SK-N-SH (cell line): ENCODE measurements around the gene TNRC6B. TPM values are rescaled to one million over a fixed set of nuclear protein-coding genes. Genes with fewer than 3 reads are reported as not detected.

ENCODE experiments used
- CTCF ChIA-PET: fragments of 300-600, 350-600 bp; formaldehyde crosslinking; extraction: SDS; loops from one replicate; lab custom pipeline; 2021; lab: Yijun Ruan, JAX
- POLR2A ChIA-PET: fragments of 350-600 bp; sonication (Branson Sonifier 250); formaldehyde crosslinking; extraction: SDS; loops from one replicate; lab custom pipeline; 2020; ENCODE audit warnings: antibody characterized with exemption, inconsistent platforms; lab: Yijun Ruan, JAX
- DNase-seq: peaks from one replicate; pipeline ENCODE4 v3.0.0; 2012
- H2AFZ ChIP-seq: fragments of 200-600 bp; sonication (generic); 2 replicates; pipeline ENCODE4 v1.8.1; 2016; ENCODE audit warnings: antibody characterized with exemption, mild to moderate bottlenecking, low read depth
- H3F3A ChIP-seq: fragments of 200-600 bp; sonication (generic); replicated peaks from 2 replicates; pipeline ENCODE3; 2016; ENCODE audit warnings: antibody characterized with exemption, mild to moderate bottlenecking; ENCODE audit not compliant: insufficient read depth
- H3K27ac ChIP-seq, 2 experiments: fragments of 200-500 bp in 1 of 2; fragments of 200-600 bp in 1 of 2; sonication (Bioruptor generic) in 1 of 2; sonication (generic), shearing (Covaris generic) in 1 of 2; 2 replicates each; pipeline versions ENCODE4 v1.5.1 to v1.6.1; 2014 to 2016; ENCODE audit warnings: low read depth in 2 of 2, inconsistent platforms in 1 of 2, low read length in 1 of 2, mild to moderate bottlenecking in 1 of 2, mixed read lengths in 1 of 2
- H3K27me3 ChIP-seq: fragments of 200-600 bp; sonication (generic), shearing (Covaris generic); 2 replicates; pipeline ENCODE4 v1.6.1; 2016; ENCODE audit warnings: mixed run types; ENCODE audit not compliant: insufficient read depth
- H3K36me3 ChIP-seq, 2 experiments: fragments of 200-500 bp in 1 of 2; fragments of 200-600 bp in 1 of 2; sonication (Bioruptor generic) in 1 of 2; sonication (generic) in 1 of 2; replicated peaks in 1 of 2; 2 replicates each; pipeline versions ENCODE3 to v1.5.1; 2014 to 2016; ENCODE audit warnings: low read length in 1 of 2, mild to moderate bottlenecking in 1 of 2; ENCODE audit not compliant: insufficient read depth in 2 of 2, control insufficient read depth in 1 of 2
- H3K4me1 ChIP-seq, 2 experiments: fragments of 200-500 bp in 1 of 2; fragments of 200-600 bp in 1 of 2; sonication (Bioruptor generic) in 1 of 2; sonication (generic), shearing (Covaris generic) in 1 of 2; 2 replicates each; pipeline versions ENCODE4 v1.5.1 to v1.6.1; 2014 to 2016; ENCODE audit warnings: low read depth in 1 of 2, low read length in 1 of 2, mixed run types in 1 of 2; ENCODE audit not compliant: insufficient read depth in 2 of 2, control insufficient read depth in 1 of 2
- H3K4me2 ChIP-seq: fragments of 200-600 bp; sonication (generic), shearing (Covaris generic); 2 replicates; pipeline ENCODE4 v1.6.1; 2017; ENCODE audit warnings: mixed run types
- H3K4me3 ChIP-seq, 2 experiments: fragments of 200-500 bp in 1 of 2; fragments of 200-600 bp in 1 of 2; sonication (Bioruptor generic) in 1 of 2; sonication (generic), shearing (Covaris generic) in 1 of 2; 2 replicates each; pipeline versions ENCODE4 v1.5.1 to v1.8.1; 2014 to 2016; ENCODE audit warnings: low read depth in 2 of 2, inconsistent platforms in 1 of 2, low read length in 1 of 2, mild to moderate bottlenecking in 1 of 2, mixed read lengths in 1 of 2, moderate library complexity in 1 of 2
- H3K79me2 ChIP-seq: fragments of 200-600 bp; sonication (generic); 2 replicates; pipeline ENCODE4 v1.8.1; 2017; ENCODE audit warnings: mild to moderate bottlenecking; ENCODE audit not compliant: insufficient read depth
- H3K9ac ChIP-seq: fragments of 200-600 bp; sonication (generic); 2 replicates; pipeline ENCODE4 v1.6.1; 2017; ENCODE audit warnings: mixed run types
- H3K9me2 ChIP-seq: fragments of 200-600 bp; sonication (generic); 2 replicates; pipeline ENCODE4 v1.6.1; 2017; ENCODE audit warnings: mixed run types
- H3K9me3 ChIP-seq: fragments of 200-600 bp; sonication (generic); 2 replicates; pipeline ENCODE4 v1.6.1; 2017; ENCODE audit warnings: mixed run types, mild to moderate bottlenecking, moderate library complexity
- H4K20me1 ChIP-seq: fragments of 200-600 bp; sonication (generic); 2 replicates; pipeline ENCODE4 v1.6.1; 2017; ENCODE audit warnings: mild to moderate bottlenecking, mixed run types; ENCODE audit not compliant: insufficient read depth
- ELF1 ChIP-seq: IDR thresholded peaks from 2 replicates; pipeline ENCODE4 v1.4.0; 2012
- EZH2phosphoT487 ChIP-seq: fragments of 200-600 bp; sonication (generic); IDR thresholded peaks from 2 replicates; pipeline ENCODE4 v1.6.1; 2017; ENCODE audit warnings: low read depth, mixed run types, mild to moderate bottlenecking, antibody characterized with exemption, moderate library complexity, borderline replicate concordance
- FOSL2 ChIP-seq: IDR thresholded peaks from 2 replicates; pipeline ENCODE4 v1.4.0; 2012; ENCODE audit warnings: low read depth, mild to moderate bottlenecking, moderate library complexity, borderline replicate concordance
- GATA2 ChIP-seq: sonication (generic); formaldehyde crosslinking; IDR thresholded peaks from 2 replicates; pipeline ENCODE4 v1.5.0; 2020; ENCODE audit warnings: mild to moderate bottlenecking, missing genetic modification reagents
- JUND ChIP-seq: IDR thresholded peaks from 2 replicates; pipeline ENCODE4 v1.4.0; 2012
- MEF2A ChIP-seq: IDR thresholded peaks from 2 replicates; pipeline ENCODE4 v1.4.0; 2012; ENCODE audit warnings: low read depth, borderline replicate concordance
- NFIC ChIP-seq: IDR thresholded peaks from 2 replicates; pipeline ENCODE4 v1.4.0; 2012; ENCODE audit warnings: borderline replicate concordance
- POLR2AphosphoS5 ChIP-seq: IDR thresholded peaks from 2 replicates; pipeline ENCODE4 v1.6.1; 2012; ENCODE audit warnings: low read depth, low read length
- RCOR1 ChIP-seq: fragments of 150-350 bp; IDR thresholded peaks from 2 replicates; pipeline ENCODE4 v1.6.1; 2017; ENCODE audit warnings: antibody characterized with exemption, low read length
- SIN3A ChIP-seq: IDR thresholded peaks from 2 replicates; pipeline ENCODE4 v1.6.1; 2012; ENCODE audit warnings: low read depth, mild to moderate bottlenecking, low read length, moderate library complexity, borderline replicate concordance
- TCF12 ChIP-seq: IDR thresholded peaks from 2 replicates; pipeline ENCODE4 v1.4.0; 2012
- TEAD4 ChIP-seq: IDR thresholded peaks from 2 replicates; pipeline ENCODE4 v1.4.0; 2012; ENCODE audit warnings: mild to moderate bottlenecking, borderline replicate concordance; ENCODE audit not compliant: insufficient read depth
- YY1 ChIP-seq: IDR thresholded peaks from 2 replicates; pipeline ENCODE4 v1.4.0; 2012; ENCODE audit warnings: low read depth, mild to moderate bottlenecking
- WGBS: methylation state at CpG from one replicate; pipeline ENCODE4 v1.1.6; 2017; ENCODE audit warnings: low lambda C conversion rate; 5-methylcytosine and 5-hydroxymethylcytosine counted together
- polyA plus RNA-seq, 3 experiments: library from polyadenylated mRNA; depleted of rRNA; stranded (reverse); fragments of >200 nt; gene quantifications; 2 replicates each; pipeline ENCODE4 v1.2.3, GENCODE V29; 2012
- TF ChIP-seq, protein P1 (sequence below): fragments of 150-350 bp; IDR thresholded peaks from 2 replicates; pipeline ENCODE4 v1.6.1; 2017; ENCODE audit warnings: antibody characterized with exemption, low read length, low read depth, borderline replicate concordance
- TF ChIP-seq, protein P2 (sequence below): IDR thresholded peaks from 2 replicates; pipeline ENCODE4; 2012
- TF ChIP-seq, protein P3 (sequence below): IDR thresholded peaks from 2 replicates; pipeline ENCODE4 v1.6.1; 2012; ENCODE audit warnings: mild to moderate bottlenecking, low read depth, low read length, moderate library complexity

TNRC6B gene
- polyA plus RNA-seq, 1 of the 3 experiments (the other 2 are of a cell fraction): 1.2 TPM

DNA sequence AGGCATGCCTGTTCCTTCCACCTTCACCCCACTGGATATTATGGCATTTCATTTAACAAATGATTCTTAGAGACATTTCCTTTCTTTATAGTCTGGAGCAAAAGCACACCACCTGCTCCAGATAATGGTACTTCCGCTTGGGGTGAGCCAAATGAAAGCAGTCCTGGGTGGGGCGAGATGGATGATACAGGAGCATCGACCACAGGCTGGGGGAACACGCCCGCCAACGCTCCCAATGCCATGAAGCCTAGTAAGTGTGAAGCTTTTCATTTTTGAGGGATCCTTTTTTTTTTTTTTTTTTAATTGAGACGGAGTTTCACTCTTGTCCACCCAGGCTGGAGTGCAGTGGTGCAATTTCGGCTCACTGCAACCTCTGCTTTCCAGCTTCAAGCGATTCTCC is 92.3 kb downstream of the TNRC6B start:
- Histone ChIP-seq H3K9ac (no peak overlapping the region), H3K9me2 (no peaks in the 10 kb centered on the region), H3F3A (peaks cover 5% of the 10 kb centered on the region), H3K4me3 (no peak overlapping the region), H4K20me1 (no peaks in the 10 kb centered on the region), H3K4me2 (no peak overlapping the region), H3K36me3 (peaks cover 0 to 5% of the 10 kb centered on the region in 2 experiments), H3K9me3 (no peaks in the 10 kb centered on the region), H3K79me2 (no peaks in the 10 kb centered on the region), H3K27ac (no peak overlapping the region), H2AFZ (no peak overlapping the region), H3K27me3 (no peaks in the 10 kb centered on the region), H3K4me1 (no peaks in the 10 kb centered on the region)
- CTCF ChIA-PET: no interaction called here
- TF ChIP-seq SIN3A (no peak), RCOR1 (no peak), MEF2A (no peak), NFIC (no peak), TCF12 (no peak)
- TF ChIP-seq, protein P1, sequence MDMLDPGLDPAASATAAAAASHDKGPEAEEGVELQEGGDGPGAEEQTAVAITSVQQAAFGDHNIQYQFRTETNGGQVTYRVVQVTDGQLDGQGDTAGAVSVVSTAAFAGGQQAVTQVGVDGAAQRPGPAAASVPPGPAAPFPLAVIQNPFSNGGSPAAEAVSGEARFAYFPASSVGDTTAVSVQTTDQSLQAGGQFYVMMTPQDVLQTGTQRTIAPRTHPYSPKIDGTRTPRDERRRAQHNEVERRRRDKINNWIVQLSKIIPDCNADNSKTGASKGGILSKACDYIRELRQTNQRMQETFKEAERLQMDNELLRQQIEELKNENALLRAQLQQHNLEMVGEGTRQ: no peak
- POLR2A ChIA-PET: no interaction called here
- 100% methylated on average over 1 of the region's 9 CpGs for WGBS
- no peak for DNase-seq

DNA sequence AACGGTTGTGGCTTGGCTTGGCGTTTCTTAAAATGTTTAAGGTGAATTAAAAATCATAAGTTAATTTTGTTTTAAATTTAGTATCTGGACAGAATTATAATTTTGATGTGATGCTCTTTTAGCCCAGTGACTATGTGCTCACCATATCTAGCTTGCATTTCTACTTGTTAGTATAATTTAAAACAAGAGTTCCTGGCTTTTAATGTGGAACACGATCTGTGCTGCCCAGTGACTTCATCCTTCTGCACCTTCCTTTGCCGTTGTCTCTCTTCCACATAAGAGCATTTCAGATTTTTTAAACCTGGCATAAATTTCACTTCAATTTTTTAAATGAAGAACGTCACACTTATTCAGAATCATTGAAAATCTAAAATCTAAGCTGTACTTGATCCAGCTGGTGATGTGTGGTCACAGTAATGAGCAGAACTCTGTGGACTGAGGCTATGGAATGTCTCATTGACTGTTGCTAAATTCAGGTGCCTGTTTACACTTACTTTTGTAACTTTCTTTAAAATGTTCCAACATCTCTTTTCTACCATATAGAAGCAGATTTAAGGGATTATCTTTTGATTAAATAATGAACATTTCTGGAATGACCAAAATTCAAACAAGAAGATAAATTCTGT is 93.1 kb downstream of the TNRC6B start:
- Histone ChIP-seq H3K9me3 (no peaks in the 10 kb centered on the region), H3K4me3 (no peak overlapping the region), H3K9ac (no peak overlapping the region), H3K36me3 (peaks cover 0 to 2% of the 10 kb centered on the region in 2 experiments), H3K4me2 (no peak overlapping the region), H3F3A (peaks cover 5% of the 10 kb centered on the region), H3K4me1 (no peaks in the 10 kb centered on the region), H3K27ac (no peak overlapping the region), H3K27me3 (no peaks in the 10 kb centered on the region), H4K20me1 (no peaks in the 10 kb centered on the region), H3K79me2 (no peaks in the 10 kb centered on the region), H2AFZ (no peak overlapping the region), H3K9me2 (no peaks in the 10 kb centered on the region)
- WGBS: 83% methylated on average over 5 of the region's 5 CpGs
- TF ChIP-seq FOSL2 (no peak), MEF2A (no peak)
- TF ChIP-seq, protein P2, sequence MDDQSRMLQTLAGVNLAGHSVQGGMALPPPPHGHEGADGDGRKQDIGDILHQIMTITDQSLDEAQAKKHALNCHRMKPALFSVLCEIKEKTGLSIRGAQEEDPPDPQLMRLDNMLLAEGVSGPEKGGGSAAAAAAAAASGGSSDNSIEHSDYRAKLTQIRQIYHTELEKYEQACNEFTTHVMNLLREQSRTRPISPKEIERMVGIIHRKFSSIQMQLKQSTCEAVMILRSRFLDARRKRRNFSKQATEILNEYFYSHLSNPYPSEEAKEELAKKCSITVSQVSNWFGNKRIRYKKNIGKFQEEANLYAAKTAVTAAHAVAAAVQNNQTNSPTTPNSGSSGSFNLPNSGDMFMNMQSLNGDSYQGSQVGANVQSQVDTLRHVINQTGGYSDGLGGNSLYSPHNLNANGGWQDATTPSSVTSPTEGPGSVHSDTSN: no peak
- ChIA-PET POLR2A (no interaction called here), CTCF (no interaction called here)
- DNase-seq: no peak

DNA sequence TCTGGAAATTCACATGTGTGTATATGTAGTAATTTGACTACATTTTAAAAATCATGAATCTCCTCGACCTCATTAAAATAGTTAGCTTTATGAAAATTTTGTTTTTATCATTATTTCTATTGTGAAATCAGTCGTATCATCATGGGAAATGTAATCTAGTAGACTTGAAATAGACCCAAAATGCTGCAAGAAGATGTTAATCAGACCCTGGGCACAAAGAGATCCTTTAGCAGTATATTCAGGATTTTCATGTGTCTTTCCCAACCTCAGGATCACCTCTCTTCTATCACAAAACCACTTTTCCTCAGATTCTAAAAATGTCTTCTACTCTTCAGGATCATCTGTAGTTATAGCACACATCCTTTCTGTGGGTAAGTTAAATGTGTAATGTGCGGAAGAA is 93.7 kb downstream of the TNRC6B start:
- ChIA-PET POLR2A (no interaction called here), CTCF (interaction anchor here (0.5 kb wide), 1 partner anchor 928 kb away, joined by 3 read pairs; no protein-coding TSS in a partner anchor)
- Histone ChIP-seq H3K9me2 (no peaks in the 10 kb centered on the region), H3K9me3 (no peaks in the 10 kb centered on the region), H3K4me1 (no peaks in the 10 kb centered on the region), H3K9ac (no peak overlapping the region), H3F3A (peaks cover 5% of the 10 kb centered on the region), H3K27ac (no peak overlapping the region), H4K20me1 (no peaks in the 10 kb centered on the region), H3K79me2 (no peaks in the 10 kb centered on the region), H3K4me2 (no peak overlapping the region), H3K27me3 (no peaks in the 10 kb centered on the region), H2AFZ (no peak overlapping the region), H3K36me3 (peaks cover 0 to 2% of the 10 kb centered on the region in 2 experiments), H3K4me3 (no peak overlapping the region)
- DNase-seq: no peak
- 92% methylated on average over 3 of the region's 3 CpGs for WGBS
- no peak for TF ChIP-seq ELF1
- TF ChIP-seq YY1: no peak
- TF ChIP-seq NFIC: no peak
- TF ChIP-seq GATA2 (CRISPR knock-in tag): no peak
- TF ChIP-seq, protein P3, sequence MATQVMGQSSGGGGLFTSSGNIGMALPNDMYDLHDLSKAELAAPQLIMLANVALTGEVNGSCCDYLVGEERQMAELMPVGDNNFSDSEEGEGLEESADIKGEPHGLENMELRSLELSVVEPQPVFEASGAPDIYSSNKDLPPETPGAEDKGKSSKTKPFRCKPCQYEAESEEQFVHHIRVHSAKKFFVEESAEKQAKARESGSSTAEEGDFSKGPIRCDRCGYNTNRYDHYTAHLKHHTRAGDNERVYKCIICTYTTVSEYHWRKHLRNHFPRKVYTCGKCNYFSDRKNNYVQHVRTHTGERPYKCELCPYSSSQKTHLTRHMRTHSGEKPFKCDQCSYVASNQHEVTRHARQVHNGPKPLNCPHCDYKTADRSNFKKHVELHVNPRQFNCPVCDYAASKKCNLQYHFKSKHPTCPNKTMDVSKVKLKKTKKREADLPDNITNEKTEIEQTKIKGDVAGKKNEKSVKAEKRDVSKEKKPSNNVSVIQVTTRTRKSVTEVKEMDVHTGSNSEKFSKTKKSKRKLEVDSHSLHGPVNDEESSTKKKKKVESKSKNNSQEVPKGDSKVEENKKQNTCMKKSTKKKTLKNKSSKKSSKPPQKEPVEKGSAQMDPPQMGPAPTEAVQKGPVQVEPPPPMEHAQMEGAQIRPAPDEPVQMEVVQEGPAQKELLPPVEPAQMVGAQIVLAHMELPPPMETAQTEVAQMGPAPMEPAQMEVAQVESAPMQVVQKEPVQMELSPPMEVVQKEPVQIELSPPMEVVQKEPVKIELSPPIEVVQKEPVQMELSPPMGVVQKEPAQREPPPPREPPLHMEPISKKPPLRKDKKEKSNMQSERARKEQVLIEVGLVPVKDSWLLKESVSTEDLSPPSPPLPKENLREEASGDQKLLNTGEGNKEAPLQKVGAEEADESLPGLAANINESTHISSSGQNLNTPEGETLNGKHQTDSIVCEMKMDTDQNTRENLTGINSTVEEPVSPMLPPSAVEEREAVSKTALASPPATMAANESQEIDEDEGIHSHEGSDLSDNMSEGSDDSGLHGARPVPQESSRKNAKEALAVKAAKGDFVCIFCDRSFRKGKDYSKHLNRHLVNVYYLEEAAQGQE: no peak
- TF ChIP-seq POLR2AphosphoS5: no peak
- TF ChIP-seq JUND: no peak
- no peak for TF ChIP-seq TCF12
- no peak for TF ChIP-seq EZH2phosphoT487
- TF ChIP-seq TEAD4: no peak
